Chondrocyte (in vitro differentiated cells): ENCODE results near the gene CEP43. TPM values are rescaled to one million over a fixed set of nuclear protein-coding genes. Genes with fewer than 3 reads are reported as not detected.

ENCODE experiments used
- DNase-seq: peaks from one replicate; pipeline ENCODE4 v3.0.0; 2021; ENCODE audit warnings: mixed read lengths, low spot score
- H3K27ac Mint-ChIP-seq: one replicate; pipeline ENCODE4 v1.8.0; 2021; ENCODE audit warnings: mild to moderate bottlenecking, moderate library complexity, mixed read lengths; ENCODE audit not compliant: unreplicated experiment
- H3K27me3 Mint-ChIP-seq: 2 replicates; pipeline ENCODE4 v1.8.0; 2021; ENCODE audit warnings: low read depth, mixed read lengths
- H3K36me3 Mint-ChIP-seq: 2 replicates; pipeline ENCODE4 v1.8.0; 2021; ENCODE audit warnings: low read depth, mixed read lengths
- H3K4me1 Mint-ChIP-seq: 2 replicates; pipeline ENCODE4 v1.8.0; 2021; ENCODE audit warnings: low read depth, mild to moderate bottlenecking, mixed read lengths
- H3K4me3 Mint-ChIP-seq: one replicate; pipeline ENCODE4 v1.8.0; 2021; ENCODE audit warnings: mild to moderate bottlenecking, moderate library complexity, mixed read lengths; ENCODE audit not compliant: unreplicated experiment
- H3K9me3 Mint-ChIP-seq: 2 replicates; pipeline ENCODE4 v1.8.0; 2021; ENCODE audit warnings: low read depth, mixed read lengths
- CTCF ChIP-seq: fragments of 200-600 bp; sonication (generic); IDR thresholded peaks from 2 replicates; pipeline ENCODE4 v1.5.0; 2021; ENCODE audit warnings: antibody characterized with exemption, mild to moderate bottlenecking, moderate library complexity
- total RNA-seq: library from RNA; stranded (reverse); gene quantifications from 3 replicates; pipeline ENCODE4 v1.2.1, GENCODE V29; 2021

CEP43 gene
- total RNA-seq, 1 donor from 2014 or later: 11.7 TPM

- Mint-ChIP-seq H3K9me3 (no peaks in the 10 kb centered on the region), H3K4me1 (no peaks in the 10 kb centered on the region), H3K4me3 (no peak overlapping the region), H3K27me3 (no peaks in the 10 kb centered on the region), H3K27ac (no peak overlapping the region), H3K36me3 (peaks cover 15% of the 10 kb centered on the region)
- no peak for TF ChIP-seq CTCF
- no peak for DNase-seq
These were observed 14.7 kb downstream of the CEP43 start for GRCh38 chr6:167013946-167014345.

- TF ChIP-seq CTCF: no peak
- H3K27me3 Mint-ChIP-seq: no peaks in the 10 kb centered on the region
- no peaks in the 10 kb centered on the region for H3K9me3 Mint-ChIP-seq
- peaks cover 17% of the 10 kb centered on the region for H3K36me3 Mint-ChIP-seq
- no peaks in the 10 kb centered on the region for H3K4me1 Mint-ChIP-seq
- no peak overlapping the region for H3K4me3 Mint-ChIP-seq
- DNase-seq: no peak
- H3K27ac Mint-ChIP-seq: no peak overlapping the region
These were observed 16.1 kb downstream of the CEP43 start for GRCh38 chr6:167015302-167015701.

GRCh38 chr6:167020206-167020605 lies 21.0 kb downstream of the CEP43 start:
- Mint-ChIP-seq H3K27me3 (no peaks in the 10 kb centered on the region), H3K4me1 (no peaks in the 10 kb centered on the region), H3K36me3 (peaks cover 8% of the 10 kb centered on the region), H3K27ac (no peak overlapping the region), H3K4me3 (no peak overlapping the region), H3K9me3 (no peaks in the 10 kb centered on the region)
- DNase-seq: no peak
- no peak for TF ChIP-seq CTCF

GRCh38 chr6:167027308-167027707 lies 28.1 kb downstream of the CEP43 start:
- H3K27me3 Mint-ChIP-seq: no peaks in the 10 kb centered on the region
- H3K9me3 Mint-ChIP-seq: no peaks in the 10 kb centered on the region
- H3K4me3 Mint-ChIP-seq: no peak overlapping the region
- TF ChIP-seq CTCF: no peak
- no peak overlapping the region for H3K27ac Mint-ChIP-seq
- H3K4me1 Mint-ChIP-seq: no peaks in the 10 kb centered on the region
- no peak for DNase-seq
- peaks cover 41% of the 10 kb centered on the region for H3K36me3 Mint-ChIP-seq

GRCh38 chr6:167027772-167028171 lies 28.6 kb downstream of the CEP43 start:
- DNase-seq: no peak
- no peaks in the 10 kb centered on the region for H3K4me1 Mint-ChIP-seq
- TF ChIP-seq CTCF: no peak
- no peak overlapping the region for H3K27ac Mint-ChIP-seq
- no peaks in the 10 kb centered on the region for H3K27me3 Mint-ChIP-seq
- peaks cover 41% of the 10 kb centered on the region for H3K36me3 Mint-ChIP-seq
- H3K9me3 Mint-ChIP-seq: no peaks in the 10 kb centered on the region
- no peak overlapping the region for H3K4me3 Mint-ChIP-seq
